GM18861 (cell line): Measurements from ENCODE around the gene TTC28.

Experiments
- ATAC-seq: cut with Tn5 transposase; IDR thresholded peaks from one replicate; pipeline ENCODE4 v1.9.1; 2021; ENCODE audit not compliant: unreplicated experiment

The TTC28 gene

DNA sequence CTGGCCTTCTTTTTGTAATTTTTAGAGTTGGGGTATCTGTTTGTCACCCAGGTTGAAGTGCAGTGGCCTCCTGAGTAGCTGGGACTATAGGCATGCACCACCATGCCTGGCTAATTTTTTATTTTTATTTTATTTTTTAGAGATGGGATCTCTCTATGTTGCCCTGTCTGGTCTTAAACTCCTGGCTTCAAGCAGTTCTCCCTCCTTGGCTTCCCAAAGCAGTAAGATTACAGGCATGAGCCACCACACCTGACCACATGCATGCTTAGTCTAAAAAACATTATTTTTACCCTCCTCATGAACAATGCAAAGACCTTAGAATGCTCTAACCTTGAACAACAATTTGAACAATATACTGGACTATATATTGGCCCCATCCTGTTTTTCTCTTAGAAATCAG, 738.5 kb downstream of the TTC28 start:
- no peak for ATAC-seq

DNA sequence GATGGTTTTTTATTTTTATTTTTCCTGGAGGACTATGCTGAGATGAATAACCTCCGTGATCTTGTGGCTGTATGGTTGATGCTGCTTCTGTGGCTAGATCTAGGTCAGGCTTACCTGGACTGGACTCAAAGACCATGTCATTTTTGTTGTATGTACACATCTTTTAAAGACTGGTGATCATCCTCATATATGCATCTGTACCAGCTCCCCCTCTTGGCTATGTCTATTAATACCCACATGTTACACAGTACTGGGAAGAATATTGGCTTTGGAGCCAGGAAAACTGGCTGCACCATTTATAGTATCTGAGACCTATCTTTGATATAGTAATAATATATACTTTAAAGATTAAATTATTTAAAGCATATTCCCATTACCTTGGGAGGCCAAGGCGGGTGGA, 742.2 kb downstream of the TTC28 start:
- no peak for ATAC-seq

DNA sequence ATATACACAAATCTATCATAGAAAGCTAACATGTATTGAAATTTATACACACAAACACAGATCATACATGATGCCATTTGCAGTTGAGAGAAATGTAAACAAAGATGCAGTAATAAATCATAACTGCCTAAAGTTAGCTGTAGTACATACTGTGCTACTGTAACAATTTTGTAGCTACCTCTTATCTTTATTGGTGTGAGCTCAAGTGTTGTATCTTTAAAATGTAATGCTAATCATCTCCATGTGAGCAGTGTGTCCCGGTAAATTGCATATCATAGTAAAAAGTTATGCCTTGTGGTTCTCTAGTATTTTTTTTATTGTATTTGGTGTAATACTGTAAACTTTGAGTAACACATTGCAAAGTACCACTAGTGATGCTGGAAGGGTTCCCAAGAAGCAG, 743.7 kb downstream of the TTC28 start:
- no peak for ATAC-seq

DNA sequence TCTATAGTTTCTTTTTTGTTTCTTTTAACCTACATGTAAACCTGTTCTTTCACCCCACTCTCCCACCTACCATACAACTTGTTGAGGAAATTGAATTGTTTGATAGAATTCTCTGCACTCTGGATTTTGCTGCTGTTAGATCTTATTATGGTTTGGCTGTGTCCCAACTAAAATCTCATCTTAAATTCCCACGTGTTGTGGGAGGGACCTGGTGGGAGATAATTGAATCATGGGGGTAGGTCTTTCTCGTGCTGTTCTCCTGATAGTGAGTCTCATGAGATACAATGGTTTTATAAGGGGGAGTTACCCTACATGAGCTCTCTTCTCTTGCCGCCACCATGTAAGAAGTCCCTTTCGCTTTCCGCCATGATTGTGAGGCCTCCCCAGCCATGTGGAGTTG, 745.6 kb downstream of the TTC28 start:
- no peak for ATAC-seq

DNA sequence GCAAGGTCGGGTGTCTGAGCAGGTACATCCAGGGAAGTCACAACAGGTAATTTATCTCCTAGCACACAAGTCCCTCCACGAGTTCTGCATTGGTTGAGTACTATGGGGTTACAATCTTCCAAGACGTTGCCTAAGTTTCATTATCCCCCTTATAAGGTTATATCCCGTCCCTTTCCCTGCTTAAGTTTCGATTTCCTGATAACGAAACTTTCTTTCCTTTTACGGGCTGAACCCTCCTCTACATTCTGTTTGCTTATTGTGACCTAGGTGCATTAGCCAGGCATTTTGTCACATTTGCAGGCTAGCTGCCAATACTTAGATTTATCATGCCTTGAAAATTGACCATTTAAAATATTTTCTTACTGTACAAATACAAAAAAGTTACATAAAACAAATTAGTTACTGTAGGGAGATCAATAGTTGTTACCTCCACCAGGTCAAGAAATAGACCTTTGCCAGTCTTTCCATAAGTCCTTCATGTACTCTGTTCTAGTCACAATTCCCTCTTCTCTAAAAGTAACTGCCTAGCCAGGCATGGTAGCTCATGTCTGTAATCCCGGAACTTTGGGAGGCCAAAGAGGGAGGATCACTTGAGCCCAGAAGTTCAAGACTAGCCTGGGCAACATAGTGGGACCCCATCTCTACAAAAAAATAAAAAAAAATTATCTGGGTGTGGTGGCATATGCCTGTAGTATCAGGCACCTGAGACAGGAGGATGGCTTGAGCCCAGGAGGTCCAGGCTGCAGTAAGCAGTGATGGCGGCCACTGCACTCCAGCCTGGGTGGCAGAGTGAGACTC, 746.3 kb downstream of the TTC28 start:
- ATAC-seq = no peak

DNA sequence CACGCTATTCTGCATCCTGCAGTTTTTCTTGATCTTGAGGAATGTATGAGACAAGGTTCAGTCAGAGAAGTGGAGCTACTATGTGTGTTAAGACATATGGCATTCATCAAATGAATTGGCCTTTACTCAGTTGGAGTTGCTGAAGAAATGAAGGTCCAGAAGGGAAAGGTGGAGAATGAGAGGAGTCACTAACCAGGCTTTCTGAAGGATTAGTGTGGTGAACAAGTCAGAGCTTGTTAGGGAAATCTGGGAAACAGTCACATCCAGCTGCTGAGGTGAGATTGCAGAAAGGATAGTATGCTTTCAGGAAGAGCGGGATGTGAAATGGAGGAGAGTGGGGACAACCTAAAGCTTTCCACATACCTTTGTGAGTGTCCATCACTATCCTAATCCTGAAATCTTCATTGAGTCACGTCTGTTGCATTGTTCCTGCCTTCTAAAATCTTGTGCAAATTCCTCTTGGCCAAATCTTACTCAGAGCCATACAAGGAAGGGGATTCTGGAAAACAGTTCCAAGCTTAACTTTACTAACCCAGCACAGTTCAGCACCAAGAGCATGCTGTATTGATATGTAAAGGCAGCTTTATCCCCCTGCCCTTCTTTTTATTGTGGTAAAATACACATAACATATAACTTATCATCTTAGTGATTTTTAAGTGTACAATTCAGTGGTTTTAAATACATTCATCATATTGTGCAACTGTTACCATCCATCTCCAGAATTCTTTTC, 749.1 kb downstream of the TTC28 start:
- ATAC-seq = no peak
